ENCODE measurements around the gene LEFTY1. TPM values are rescaled to one million over a fixed set of nuclear protein-coding genes. Genes with fewer than 3 reads are reported as not detected.

Gene LEFTY1
- total and polyA plus RNA-seq, 9 of the 15 experiments (the other 6 are each of a cell fraction or from before 2014, with no cell fraction given), result 0.07 to 0.24 (median 0.17) TPM; not detected in 5

GRCh38 chr1:225931270-225932136 is 42.6 kb upstream of the LEFTY1 start (continued):
- TF ChIP-seq ZNF592 (IDR thresholded peaks at IDR 0.05), result peak; percentile 91
- no peak for TF ChIP-seq BDP1 (IDR thresholded peaks at IDR 0.05; ENCODE audit: insufficient read depth, insufficient read length)
- TF ChIP-seq, protein P1, sequence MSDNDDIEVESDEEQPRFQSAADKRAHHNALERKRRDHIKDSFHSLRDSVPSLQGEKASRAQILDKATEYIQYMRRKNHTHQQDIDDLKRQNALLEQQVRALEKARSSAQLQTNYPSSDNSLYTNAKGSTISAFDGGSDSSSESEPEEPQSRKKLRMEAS (CRISPR knock-in tag; IDR thresholded peaks at IDR 0.05), result no peak
- no peak for TF ChIP-seq TAF15 (IDR thresholded peaks at IDR 0.05; ENCODE audit: low read depth, low read length)
- no peak for TF ChIP-seq CHD4 (IDR thresholded peaks at IDR 0.05; ENCODE audit: insufficient read depth, insufficient replicate concordance, low read depth, low read length, poor library complexity, severe bottlenecking)
- TF ChIP-seq, protein P2, sequence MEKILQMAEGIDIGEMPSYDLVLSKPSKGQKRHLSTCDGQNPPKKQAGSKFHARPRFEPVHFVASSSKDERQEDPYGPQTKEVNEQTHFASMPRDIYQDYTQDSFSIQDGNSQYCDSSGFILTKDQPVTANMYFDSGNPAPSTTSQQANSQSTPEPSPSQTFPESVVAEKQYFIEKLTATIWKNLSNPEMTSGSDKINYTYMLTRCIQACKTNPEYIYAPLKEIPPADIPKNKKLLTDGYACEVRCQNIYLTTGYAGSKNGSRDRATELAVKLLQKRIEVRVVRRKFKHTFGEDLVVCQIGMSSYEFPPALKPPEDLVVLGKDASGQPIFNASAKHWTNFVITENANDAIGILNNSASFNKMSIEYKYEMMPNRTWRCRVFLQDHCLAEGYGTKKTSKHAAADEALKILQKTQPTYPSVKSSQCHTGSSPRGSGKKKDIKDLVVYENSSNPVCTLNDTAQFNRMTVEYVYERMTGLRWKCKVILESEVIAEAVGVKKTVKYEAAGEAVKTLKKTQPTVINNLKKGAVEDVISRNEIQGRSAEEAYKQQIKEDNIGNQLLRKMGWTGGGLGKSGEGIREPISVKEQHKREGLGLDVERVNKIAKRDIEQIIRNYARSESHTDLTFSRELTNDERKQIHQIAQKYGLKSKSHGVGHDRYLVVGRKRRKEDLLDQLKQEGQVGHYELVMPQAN (IDR thresholded peaks at IDR 0.05; ENCODE audit: borderline replicate concordance), result 0 out of 2 replicates have a peak, but pooled peaks have one; percentile 36
- peak; percentile 42 to 81; a peak in 2 of 4 replicates for TF ChIP-seq RCOR1 (IDR thresholded peaks at IDR 0.05; ENCODE audit: borderline replicate concordance in 1 of 2, low read depth in 2 of 2, low read length in 2 of 2)
- TF ChIP-seq ZNF347 (CRISPR knock-in tag; IDR thresholded peaks at IDR 0.05; ENCODE audit: low read depth), result no peak
- TF ChIP-seq C11orf30 (IDR thresholded peaks at IDR 0.05; ENCODE audit: low read depth), result peak; percentile 76
- peak; percentile 22; the same call in 1 of the 2 replicates for TF ChIP-seq ZNF232 (CRISPR knock-in tag; IDR thresholded peaks at IDR 0.05)
- no peak for TF ChIP-seq SRSF9 (IDR thresholded peaks at IDR 0.05; ENCODE audit: borderline replicate concordance, low read depth, low read length)
- no peak for TF ChIP-seq ZNF584 (CRISPR knock-in tag; IDR thresholded peaks at IDR 0.05; ENCODE audit: low read depth)
- TF ChIP-seq TCFL5 (CRISPR knock-in tag; conservative IDR thresholded peaks at IDR 0.05), result no peak
- no peak for TF ChIP-seq ERF (CRISPR knock-in tag; IDR thresholded peaks at IDR 0.05)
- TF ChIP-seq DNMT1 (IDR thresholded peaks at IDR 0.05), result no peak
- peak; percentile 61; the same call in 1 of the 2 replicates for TF ChIP-seq NFIC (IDR thresholded peaks at IDR 0.05)

All from K562 (cell line).